GM12874 (cell line): ENCODE measurements around the gene RNPEPL1.

ENCODE experiments used
- CTCF ChIP-seq: IDR thresholded peaks from 2 replicates; pipeline ENCODE4 v1.5.1; 2011; ENCODE audit warnings: low read depth, mild to moderate bottlenecking, control low read depth, low read length, moderate library complexity; ENCODE audit not compliant: insufficient read depth

The RNPEPL1 gene

GRCh38 chr2:240523451-240524281 is 44.6 kb upstream of the RNPEPL1 start:
- no peak for TF ChIP-seq CTCF

- TF ChIP-seq CTCF: no peak
Observed at GRCh38 chr2:240524963-240525718, 43.1 kb upstream of the RNPEPL1 start.

GRCh38 chr2:240525802-240526201 is 42.5 kb upstream of the RNPEPL1 start:
- TF ChIP-seq CTCF: no peak

- no peak for TF ChIP-seq CTCF
Observed at GRCh38 chr2:240526521-240526920, 41.8 kb upstream of the RNPEPL1 start.

GRCh38 chr2:240527153-240527750 is 41.0 kb upstream of the RNPEPL1 start:
- no peak for TF ChIP-seq CTCF

- TF ChIP-seq CTCF: no peak
Observed at GRCh38 chr2:240528406-240529040, 39.8 kb upstream of the RNPEPL1 start.
